ENCODE measurements around the gene MACROH2A1.

MACROH2A1 gene

DNA sequence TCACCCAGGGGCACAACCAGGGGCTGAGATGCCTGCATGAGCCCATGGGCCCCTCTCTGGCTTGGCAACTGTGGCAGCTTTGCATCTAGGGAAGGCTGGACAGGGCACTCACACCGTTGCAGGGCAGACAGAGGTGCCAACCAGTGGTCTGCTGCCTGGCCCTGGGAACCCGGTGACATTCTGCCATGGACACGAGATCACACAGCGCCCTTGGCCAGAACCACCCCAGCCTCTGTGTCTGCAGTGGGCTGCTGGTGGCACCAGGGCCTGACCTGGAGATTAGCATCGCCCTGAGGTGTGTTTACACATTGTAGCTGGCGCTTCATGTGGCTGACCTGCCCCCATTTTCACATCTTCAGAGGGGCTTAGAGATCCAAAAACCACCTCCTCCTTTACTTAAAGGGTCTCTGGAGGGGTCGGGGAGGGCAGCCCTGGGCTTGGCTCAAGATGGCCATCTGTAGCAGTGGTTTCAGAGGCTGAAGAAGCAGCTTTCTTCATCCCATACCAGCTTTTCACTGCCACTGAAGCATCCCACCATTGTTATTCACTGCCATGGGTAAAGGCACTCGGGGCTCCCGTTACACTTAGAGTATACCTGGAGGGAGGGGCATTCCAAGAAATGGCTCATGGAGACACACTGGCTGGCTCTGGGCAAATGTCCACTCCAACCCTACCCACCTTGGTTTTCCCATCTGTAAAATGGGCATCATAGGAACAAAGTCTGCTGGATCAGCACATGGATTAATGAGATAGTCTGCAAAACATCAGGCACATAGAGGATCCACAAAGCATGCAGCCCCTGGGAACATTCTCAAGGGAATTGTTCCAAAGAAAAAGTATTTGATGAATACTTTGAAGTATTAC is 36.7 kb upstream of the MACROH2A1 start:
- DNase-seq, result no peak

DNA sequence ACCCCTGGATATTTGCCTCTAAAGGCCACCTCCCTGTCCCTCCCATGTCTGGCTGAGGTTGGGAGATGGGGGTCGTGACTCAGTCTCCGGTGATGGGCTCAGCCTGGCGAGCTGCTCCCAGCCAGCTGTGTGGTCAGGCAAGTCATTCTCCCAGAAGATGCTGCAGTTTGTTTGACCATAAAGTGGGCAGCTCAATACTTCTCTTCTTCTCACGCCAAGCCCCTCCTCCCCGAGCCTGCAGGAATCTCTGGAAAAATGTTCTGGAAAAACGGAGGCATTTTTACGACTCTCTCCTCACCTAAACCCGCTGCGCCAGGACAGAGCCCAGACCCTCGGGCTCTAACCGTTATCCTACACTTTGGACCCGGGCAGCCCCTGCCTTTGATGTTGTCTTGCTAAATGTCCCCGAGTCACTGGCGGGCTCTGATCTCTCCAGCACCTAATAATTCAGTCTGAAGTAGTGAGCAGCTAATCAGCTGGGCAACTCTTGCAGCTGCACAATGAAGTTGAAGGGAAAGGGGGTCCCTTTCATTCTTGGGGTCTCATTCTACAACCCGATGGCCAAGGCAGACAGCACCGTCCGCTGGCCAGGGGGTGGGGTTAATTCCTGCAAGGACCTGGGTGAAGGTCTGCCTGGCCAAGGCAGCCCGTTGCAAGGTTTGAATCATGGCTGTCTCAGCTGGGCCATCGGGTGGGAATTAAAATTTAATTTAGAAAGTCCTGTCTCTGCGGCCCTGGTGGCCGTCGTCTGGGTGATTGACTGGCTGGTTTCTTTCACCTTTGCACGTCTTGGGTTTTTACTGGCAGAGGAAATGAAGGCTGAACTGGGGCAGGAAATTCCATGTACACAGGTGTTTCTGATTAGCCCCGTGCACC is 35.8 kb upstream of the MACROH2A1 start:
- no peak for DNase-seq

DNA sequence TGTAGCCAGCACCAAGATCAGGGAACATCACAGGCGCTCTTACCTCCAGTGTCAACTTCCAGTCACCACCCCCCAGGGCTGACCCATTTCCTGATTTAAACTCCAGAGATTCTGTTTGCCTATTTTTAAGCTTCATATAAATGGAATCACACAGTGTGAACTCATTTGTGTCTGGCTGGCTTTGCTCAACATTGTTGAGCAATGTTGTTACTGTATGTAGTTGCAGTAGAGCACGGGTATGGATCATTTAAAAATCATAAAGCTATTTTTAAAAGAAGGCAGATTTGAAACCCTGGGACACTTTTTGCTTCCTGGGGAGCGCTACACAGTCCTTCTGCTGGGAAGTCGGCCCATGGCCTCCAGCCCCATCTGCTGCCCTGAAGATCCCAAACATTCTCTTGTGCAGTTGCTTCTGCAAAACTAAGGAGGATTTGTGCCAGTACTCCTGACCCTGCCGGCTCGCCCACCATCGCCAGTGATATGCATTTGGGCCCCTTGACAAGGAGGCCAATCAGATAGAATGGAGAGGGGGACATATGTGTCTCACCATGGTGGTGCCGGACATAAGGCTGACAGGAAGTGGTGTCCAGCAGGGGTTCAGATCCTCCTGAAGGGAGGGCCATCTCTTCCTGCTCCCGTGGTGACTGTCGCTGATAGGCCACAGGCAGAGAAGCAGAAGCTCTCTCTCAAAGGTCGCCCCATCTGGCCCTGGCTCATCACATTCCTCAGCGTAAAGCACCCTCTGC is 34.8 kb upstream of the MACROH2A1 start:
- no peak for DNase-seq

DNA sequence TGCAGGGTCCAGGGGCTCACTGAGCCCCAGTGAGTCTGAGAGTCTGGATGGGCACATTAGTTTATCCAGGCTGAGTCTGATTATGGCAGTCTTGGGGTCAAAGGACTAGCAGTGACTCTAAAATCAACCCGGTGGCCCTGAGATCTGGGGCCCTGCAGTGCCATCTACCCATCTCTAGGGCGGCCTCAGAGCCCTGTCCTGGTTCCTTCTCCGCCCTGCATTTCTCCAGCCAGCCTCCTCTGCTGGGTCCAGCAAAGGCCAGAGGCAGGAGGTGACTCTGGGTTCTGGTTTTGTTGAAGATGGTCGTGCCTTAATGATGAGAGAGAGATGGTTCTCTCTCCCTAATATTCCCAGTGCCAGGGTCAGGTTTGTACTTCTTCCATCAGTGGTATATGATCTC is 33.1 kb upstream of the MACROH2A1 start:
- DNase-seq, result no peak

DNA sequence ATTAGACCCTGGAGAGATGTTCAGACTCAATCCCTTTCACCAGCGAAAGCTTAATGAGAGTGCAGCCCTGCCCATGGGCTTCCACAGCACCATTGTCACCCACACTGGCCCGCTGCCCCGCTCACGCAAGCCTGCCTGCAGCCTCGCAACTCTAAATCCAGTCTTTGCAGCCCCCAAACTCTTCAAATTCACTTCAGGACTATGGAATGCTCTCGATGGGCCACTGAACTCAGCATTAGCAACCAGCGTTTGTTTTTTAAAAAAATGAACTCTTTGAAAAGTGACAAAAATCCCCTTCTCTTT is 31.1 kb upstream of the MACROH2A1 start:
- DNase-seq, result no peak

DNA sequence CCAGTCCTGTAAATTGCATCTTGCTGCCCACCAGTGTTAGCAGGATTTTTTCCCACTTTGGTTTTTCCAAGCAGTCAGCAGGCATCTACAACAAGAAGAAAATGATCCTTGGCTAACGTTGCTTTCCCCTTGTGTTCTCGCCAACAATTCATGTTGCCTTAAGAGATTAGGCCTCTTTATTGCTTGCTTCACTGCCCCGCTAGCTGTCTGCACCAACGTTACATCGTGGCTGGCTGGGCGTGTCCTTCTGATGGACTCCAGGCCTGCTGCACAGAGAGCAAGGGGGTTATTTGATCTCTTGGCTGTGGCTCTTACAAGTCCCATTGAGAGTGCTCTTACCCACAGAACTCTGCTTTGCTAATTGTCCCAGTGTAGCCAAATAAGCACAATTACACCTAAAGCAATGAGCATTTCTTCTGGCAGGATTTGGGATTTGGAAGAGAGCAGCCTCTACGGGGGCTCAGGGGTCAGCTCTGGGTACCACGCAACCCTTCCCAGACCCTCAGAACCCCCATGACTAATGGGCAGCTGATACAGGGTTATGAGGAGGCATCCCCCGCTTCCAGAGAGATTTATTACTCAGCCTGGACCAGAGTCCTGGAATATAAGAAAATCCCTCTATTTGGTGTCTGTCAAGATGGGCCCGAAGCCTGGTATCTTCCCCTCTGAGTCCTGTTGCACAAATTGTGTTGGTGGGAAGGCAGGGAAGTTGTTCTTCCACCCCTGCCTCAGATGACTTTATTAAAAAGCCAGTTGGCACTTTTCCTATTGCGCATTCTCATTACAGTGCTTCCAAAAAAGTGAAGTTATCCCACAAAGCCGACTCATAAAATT is 30.5 kb upstream of the MACROH2A1 start:
- no peak for DNase-seq

DNA sequence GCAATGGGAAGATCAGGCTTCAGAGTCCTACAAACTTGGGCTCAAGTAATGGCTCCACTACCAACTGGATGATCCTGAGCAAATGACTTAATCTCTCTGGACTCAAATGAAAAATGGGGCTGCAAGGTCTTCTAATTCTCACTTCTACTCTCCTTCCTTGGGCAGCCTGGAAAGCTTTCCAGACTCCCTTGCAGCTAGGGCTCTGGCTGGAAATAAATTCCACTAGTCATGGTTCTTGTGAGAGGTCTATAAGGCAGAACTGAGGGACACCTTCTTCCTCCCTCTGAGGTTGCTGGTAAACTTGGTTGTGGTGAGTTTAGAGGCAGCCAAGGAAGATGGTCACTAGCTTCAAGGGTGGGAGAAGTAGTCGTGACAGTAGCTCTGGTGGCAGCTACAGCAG is 29.6 kb upstream of the MACROH2A1 start:
- no peak for DNase-seq

DNA sequence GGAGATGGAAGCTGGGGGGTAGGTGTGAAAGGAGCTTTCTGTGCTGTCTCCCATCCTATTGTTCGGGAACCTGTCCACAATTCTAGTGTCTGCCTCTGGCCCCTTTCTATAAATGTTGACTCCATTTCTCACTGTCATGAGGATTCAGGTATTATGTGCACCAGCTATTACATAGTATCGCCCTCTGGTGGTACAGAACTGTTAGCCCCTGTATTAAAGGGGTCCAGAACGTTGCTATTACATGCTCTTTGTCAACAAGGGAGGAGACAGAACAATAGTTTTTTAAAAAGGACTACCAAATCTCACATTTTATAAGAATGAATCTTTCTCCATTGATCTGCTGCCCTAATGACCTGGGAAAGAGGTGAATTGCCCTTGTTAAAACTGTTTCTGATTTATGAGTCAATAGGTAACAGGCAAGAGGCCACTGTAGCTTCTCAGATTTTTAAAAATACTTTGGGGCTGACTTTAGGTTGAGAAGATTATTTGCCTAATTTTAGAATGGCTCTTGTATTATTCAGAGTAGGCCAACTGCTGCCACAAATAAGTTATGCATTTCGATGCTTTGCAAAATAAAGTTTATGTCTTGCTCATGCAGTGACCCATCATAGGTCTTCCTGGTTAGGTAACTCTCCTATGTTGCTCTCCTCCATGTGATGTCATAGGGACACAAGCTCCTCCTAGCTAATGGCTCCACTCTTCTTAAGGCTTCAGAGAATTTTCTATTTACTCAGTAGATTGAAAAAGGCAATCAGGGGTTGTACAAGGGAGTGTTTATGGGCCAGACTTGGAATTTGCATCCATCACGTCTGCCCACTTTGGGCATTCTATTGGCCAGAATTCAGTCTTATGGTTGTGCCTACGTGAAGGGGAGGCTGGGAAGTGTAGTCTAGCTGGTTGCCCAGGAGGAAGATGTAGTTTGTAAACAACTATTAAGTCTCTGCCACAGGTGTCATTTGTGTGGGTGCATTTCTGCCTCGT is 27.4 kb upstream of the MACROH2A1 start:
- no peak for DNase-seq

DNA sequence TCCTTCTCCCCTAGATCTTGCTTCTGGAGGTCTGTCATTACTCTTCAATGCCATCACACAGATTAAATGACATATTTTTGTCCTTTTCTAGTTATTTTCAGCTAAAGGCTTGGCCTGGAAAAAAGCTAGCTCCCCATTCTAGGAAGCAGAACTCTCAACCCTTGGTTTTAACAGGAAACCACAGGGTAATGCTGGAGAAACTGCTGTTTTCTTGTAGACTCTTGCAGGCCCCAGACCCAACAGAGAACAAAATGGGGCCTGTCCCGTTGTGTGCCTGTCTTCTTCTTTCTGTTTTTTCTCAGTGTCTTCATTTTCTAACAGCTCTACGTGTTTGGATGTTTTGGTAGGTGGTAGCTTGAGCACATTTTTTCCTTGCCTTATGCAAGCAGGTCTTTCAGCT is 26.6 kb upstream of the MACROH2A1 start:
- DNase-seq, result no peak

DNA sequence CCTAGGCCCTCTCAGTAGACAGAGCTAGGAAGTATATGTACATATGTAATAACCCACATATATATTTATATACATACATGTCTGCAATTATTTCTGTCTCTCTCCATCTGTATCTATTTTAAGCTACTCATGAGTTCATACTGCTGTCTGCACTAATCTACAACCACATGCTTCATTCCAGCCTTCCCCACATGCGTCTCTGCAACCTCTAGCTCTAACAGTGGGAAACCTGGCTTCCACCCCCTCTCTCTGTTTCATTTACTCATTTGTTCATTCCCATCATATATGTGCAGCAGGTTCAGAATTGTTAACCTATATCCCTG is 24.8 kb upstream of the MACROH2A1 start:
- no peak for DNase-seq

DNA sequence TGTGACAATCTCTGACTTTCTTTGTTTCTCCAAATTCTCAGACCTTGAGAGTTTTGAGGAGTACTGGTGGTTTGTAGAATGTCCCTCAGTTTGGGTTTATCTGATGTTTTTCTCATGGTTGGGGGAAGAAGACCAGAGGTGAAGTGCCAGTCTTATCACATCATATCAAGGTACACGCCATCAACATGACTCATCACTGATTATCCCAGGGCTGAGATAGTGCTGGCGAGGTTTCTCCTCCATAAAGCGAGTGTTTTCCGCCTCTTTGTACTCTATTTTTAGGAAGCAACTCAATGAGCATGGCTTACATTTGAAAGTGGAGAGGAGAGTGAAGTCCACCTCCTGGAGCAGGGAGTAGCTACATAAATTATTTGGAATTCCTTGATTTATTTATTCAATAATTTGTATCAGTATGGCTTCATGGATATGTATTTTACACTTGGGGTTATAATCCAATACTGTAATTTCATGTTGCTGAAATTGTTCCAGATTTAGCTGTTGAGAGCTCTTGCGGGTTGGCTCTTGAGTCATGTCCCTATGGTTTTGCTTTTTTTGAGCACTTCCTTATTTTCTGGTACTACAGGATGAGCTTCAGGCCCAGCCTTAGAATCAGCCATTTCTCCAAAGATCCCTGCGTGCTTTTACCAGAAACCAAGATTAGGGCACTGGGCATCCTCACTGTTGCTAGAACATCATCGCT is 24.3 kb upstream of the MACROH2A1 start:
- DNase-seq, result no peak

DNA sequence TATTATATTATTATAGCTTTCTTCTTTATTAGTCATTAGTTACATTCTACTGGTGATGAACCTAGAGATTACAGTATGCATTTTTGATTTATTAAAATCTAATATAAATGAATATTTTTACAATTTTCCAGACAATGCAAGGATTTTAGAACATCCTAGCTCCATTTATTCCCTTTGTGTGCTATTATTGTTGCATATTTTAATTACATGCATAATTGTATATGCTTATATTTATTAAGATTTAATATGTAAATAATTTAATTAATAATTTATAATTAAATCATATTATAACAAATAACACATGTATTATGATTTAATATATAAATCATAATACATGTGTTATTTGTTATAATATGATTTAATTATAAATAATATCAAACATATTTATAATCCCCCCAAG is 23.4 kb upstream of the MACROH2A1 start:
- DNase-seq, result no peak

DNA sequence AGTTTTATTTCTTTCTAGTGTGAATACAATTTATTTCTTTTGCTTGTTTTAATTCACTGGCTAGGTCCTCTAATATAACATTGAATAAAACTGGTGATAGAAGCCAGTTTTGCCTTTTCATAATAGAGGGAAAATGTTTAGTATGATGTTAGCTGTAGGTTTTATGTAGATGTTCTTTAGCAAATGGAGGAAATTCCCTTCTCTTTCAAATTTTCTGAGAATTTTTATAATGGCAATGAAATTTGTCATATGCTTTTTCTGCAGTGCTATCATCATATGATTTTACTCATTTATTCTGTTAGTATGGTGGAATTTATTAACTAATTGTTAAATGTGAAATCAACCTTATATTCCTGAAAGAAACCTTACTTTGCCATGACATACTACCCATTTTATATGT is 18.1 kb upstream of the MACROH2A1 start:
- DNase-seq, result no peak

DNA sequence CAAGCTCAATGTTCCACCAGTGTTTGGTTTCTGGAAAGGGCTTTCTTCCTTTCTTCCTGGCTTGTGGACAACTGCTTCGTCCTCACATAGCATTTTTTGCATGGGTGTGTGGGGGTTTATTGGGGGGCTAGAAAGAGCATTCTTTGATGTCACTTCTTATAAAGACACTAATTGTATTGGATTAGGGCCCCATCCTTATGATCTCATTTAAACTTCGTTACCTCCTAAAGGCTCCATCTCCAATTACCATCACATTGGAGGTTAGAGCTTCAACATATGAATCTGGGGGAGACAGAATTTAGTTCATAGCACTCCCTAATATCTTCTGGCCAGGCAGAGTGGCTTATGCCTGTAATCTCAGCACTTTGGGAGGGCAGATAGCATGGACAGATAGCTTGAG is 6.1 kb upstream of the MACROH2A1 start:
- no peak for DNase-seq

DNA sequence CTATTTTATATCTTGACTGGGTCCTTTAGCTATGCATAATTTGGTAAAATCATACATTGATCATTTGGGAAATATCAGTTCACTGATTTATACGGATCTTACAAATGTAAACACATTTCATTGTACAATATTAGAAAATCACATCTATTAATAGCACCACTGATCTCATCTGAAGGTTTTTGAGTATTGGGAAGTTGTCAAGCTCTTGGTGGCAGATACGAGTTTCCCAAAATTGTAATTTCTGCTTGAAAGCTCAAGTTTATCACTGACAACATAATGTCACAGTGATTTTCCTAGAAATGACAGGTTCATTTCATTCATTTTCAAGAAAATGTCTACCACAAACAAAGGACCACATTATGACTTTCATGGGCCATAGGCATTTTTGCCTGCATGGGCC is 3.0 kb upstream of the MACROH2A1 start:
- DNase-seq, result no peak

DNA sequence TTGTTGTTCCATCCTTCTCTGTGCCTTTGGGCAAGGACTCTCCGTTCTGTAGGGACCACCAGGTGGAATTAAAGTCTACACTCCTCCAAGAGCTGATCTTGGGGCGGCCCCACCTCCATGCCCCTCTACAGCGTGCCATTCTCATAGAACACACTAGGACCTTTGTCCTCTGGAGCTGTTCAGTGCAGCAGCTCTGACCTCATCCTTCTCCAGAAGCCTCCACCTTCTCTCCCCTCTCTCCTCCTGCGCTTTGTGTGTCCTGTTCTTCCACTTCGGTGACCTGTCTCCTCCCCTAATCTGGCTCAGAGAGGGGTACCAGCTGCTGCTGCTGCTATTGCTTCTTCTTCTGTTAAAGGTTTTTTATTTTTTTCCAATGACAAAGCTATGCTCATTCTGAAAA is 1.8 kb upstream of the MACROH2A1 start:
- no peak for DNase-seq

DNA sequence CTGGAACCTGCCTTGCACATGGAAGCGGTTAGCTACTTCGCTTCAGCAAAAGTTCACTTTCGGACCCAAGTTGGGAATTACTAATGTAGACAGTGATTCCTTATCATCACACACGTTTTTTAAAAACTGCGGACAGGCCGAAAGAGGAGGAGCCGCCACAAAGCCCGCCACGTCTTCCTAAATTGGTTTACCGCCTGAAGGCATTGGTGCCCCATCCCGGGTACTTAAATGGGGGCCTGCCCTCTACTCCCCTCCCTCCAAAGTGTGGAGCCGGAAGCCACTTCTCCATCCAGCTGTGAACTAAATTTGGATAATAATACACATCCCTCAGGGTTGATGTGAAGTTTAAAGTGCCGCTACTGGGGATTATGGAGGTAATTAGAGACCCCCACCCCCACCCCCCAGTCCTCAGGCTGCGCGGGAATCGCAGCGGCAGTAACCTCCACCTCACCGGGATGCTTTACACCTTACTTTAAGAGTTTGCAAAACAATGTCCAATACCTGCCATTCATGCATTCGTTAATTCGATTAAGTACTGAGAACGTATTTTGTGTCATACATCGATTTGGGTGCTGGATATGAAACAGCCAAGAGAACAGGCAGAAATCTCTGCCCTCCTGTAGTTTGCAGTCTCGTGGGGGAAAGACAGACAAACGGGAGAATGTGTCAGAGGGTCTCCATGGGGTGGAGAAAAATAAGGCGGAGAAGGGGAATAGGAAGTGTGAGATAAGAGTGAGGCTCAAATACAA is 937 bp upstream of the MACROH2A1 start:
- no peak for DNase-seq

DNA sequence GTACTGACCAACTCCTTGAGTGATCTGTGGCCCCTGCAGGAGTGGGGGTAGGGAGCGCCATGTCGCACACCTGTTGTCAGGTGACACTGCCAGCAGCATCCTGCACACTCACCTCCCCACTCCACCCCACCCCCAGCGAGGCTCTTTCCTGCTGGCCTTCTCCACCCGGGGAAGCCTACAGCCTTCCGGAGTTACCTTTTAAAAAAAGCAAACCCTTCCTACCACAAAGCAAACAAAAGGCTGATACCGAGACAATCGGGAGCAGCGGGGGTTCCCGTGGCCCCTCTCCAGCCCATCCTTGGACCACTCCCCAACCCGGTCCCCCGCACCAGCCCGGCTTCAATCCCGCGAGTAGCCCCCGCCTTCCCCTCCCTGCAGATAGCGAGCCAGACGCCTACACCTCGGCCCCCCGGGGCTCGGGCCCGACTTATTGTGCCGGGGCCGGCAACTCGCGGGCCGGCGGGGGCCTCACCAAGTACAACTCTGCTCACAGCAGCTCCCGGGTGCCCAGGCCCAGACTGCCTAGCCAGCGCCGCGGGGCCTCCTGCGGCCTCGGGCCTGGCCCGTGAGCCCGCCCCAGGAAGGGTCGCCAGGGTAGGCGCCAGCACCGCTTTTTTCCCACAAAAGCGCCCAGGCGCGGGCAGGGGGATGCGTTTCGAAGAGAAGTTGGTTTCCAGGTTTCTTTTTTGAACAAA is 724 bp downstream of the MACROH2A1 start:
- DNase-seq, result peak in 3 of 4 experiments; percentile 21 to 28 (median 27)

DNA sequence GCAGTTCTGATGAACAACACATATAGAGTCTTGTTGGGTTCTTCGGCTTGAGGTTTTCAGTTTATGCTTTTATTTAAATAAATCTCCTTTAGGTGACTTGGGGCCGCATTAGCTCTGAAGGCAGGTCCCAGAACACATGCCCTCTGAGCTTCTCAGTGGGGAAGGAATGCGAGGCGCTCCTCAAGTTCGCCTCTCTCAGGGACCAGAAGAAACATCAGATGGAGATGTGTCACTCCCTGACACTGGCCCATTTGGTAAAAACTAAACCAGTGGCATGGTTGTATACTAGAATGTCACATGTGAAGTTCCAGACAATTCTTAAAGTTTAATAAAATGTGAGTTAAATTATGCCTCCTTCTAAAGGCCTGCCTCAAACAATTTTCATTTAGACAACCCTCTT is 1.9 kb downstream of the MACROH2A1 start:
- no peak for DNase-seq
